ENCODE measurements around the gene ZNF282. TPM values are rescaled to one million over a fixed set of nuclear protein-coding genes. Genes with fewer than 3 reads are reported as not detected.

The ZNF282 gene
- total and polyA plus RNA-seq, 9 of the 15 experiments (the other 6 are each of a cell fraction or from before 2014, with no cell fraction given), result 0.76 to 58.6 (median 17.4) TPM

DNA sequence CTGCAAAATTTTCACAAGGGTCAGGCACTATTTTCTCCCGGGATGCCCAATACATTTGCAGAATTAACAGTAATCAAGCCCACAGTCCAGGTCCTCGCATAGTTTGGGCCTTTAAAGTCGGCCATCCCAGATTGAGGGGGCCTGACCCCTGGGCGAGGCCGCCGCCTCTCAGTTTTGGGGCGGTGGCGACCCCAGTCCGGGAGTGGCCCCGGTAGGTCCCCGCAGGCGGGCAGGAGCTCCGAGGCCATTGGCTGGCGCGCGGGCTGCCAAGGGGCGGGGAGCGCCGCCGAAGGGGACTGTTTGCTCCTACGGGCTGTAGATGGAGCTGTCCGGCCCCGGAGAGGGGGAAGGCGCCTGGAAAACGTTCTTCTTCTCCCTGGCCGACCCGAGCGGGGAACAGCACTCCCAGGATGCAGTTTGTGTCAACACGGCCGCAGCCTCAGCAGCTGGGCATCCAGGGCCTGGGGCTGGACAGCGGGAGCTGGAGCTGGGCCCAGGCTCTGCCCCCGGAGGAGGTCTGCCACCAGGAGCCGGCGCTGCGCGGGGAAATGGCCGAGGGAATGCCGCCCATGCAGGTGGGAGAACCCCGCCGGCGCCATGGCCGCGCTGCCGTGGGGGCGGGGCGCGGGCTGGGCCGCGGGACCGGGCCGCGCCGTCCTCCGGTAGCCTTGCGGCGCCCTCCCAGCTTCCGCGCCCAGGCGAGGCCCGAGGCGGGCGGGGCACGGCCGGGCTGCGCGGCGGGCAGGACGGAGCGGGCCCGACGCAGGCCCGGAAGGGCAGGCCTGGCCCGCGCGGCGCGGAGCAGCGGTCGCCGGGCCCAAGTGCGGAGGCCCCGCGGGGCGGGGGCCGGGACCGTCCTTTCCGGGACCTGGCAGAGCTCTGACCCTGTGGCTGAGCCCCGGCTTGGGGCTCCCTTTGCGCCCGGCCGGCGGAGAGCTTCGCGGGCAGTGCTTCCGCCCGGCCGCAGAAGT, at the start of gene ZNF282 (continued):
- peak; percentile 68 for TF ChIP-seq SMAD1 (IDR thresholded peaks at IDR 0.05; ENCODE audit: low read depth, low read length, partially characterized antibody)
- TF ChIP-seq TRIM28 (IDR thresholded peaks at IDR 0.05), result peak; percentile 77; the same call in 1 of the 2 replicates
- 0 out of 2 replicates have a peak, but pooled peaks have one; percentile 16 for TF ChIP-seq ZBTB17 (CRISPR knock-in tag; IDR thresholded peaks at IDR 0.05)
- TF ChIP-seq, protein P1, sequence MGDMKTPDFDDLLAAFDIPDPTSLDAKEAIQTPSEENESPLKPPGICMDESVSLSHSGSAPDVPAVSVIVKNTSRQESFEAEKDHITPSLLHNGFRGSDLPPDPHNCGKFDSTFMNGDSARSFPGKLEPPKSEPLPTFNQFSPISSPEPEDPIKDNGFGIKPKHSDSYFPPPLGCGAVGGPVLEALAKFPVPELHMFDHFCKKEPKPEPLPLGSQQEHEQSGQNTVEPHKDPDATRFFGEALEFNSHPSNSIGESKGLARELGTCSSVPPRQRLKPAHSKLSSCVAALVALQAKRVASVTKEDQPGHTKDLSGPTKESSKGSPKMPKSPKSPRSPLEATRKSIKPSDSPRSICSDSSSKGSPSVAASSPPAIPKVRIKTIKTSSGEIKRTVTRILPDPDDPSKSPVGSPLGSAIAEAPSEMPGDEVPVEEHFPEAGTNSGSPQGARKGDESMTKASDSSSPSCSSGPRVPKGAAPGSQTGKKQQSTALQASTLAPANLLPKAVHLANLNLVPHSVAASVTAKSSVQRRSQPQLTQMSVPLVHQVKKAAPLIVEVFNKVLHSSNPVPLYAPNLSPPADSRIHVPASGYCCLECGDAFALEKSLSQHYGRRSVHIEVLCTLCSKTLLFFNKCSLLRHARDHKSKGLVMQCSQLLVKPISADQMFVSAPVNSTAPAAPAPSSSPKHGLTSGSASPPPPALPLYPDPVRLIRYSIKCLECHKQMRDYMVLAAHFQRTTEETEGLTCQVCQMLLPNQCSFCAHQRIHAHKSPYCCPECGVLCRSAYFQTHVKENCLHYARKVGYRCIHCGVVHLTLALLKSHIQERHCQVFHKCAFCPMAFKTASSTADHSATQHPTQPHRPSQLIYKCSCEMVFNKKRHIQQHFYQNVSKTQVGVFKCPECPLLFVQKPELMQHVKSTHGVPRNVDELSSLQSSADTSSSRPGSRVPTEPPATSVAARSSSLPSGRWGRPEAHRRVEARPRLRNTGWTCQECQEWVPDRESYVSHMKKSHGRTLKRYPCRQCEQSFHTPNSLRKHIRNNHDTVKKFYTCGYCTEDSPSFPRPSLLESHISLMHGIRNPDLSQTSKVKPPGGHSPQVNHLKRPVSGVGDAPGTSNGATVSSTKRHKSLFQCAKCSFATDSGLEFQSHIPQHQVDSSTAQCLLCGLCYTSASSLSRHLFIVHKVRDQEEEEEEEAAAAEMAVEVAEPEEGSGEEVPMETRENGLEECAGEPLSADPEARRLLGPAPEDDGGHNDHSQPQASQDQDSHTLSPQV (IDR thresholded peaks at IDR 0.05), result peak; percentile 48; the same call in 1 of the 2 replicates
- peak; percentile 85 for TF ChIP-seq CXXC5 (CRISPR knock-in tag; IDR thresholded peaks at IDR 0.05)
- 0 out of 2 replicates have a peak, but pooled peaks have one; percentile 35 for TF ChIP-seq SMARCA4 (IDR thresholded peaks at IDR 0.05)
- 0 out of 2 replicates have a peak, but pooled peaks have one; percentile 28 for TF ChIP-seq TEAD4 (IDR thresholded peaks at IDR 0.05; ENCODE audit: low read length)
- peak; percentile 76; the same call in 1 of the 2 replicates for TF ChIP-seq TEAD4 (CRISPR knock-in tag; IDR thresholded peaks at IDR 0.05; ENCODE audit: borderline replicate concordance)
- TF ChIP-seq HDAC1 (IDR thresholded peaks at IDR 0.05), result peak in 1 of 2 experiments; percentile 97; a peak in 2 of 4 replicates
- TF ChIP-seq TSC22D4 (tag; IDR thresholded peaks at IDR 0.05), result no peak
- no peak for TF ChIP-seq ATF4 (CRISPR knock-in tag; IDR thresholded peaks at IDR 0.05)
- TF ChIP-seq ZBTB7A (IDR thresholded peaks at IDR 0.05; ENCODE audit: borderline replicate concordance, control insufficient read depth, low read depth, low read length), result peak; percentile 85; the same call in 1 of the 2 replicates
- TF ChIP-seq, protein P2, sequence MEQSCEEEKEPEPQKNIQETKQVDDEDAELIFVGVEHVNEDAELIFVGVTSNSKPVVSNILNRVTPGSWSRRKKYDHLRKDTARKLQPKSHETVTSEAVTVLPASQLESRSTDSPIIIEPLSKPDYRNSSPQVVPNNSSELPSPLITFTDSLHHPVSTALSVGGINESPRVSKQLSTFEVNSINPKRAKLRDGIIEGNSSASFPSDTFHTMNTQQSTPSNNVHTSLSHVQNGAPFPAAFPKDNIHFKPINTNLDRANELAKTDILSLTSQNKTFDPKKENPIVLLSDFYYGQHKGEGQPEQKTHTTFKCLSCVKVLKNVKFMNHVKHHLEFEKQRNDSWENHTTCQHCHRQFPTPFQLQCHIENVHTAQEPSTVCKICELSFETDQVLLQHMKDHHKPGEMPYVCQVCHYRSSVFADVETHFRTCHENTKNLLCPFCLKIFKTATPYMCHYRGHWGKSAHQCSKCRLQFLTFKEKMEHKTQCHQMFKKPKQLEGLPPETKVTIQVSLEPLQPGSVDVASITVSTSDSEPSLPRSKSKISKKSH (CRISPR knock-in tag; IDR thresholded peaks at IDR 0.05), result no peak
- TF ChIP-seq, protein P3, sequence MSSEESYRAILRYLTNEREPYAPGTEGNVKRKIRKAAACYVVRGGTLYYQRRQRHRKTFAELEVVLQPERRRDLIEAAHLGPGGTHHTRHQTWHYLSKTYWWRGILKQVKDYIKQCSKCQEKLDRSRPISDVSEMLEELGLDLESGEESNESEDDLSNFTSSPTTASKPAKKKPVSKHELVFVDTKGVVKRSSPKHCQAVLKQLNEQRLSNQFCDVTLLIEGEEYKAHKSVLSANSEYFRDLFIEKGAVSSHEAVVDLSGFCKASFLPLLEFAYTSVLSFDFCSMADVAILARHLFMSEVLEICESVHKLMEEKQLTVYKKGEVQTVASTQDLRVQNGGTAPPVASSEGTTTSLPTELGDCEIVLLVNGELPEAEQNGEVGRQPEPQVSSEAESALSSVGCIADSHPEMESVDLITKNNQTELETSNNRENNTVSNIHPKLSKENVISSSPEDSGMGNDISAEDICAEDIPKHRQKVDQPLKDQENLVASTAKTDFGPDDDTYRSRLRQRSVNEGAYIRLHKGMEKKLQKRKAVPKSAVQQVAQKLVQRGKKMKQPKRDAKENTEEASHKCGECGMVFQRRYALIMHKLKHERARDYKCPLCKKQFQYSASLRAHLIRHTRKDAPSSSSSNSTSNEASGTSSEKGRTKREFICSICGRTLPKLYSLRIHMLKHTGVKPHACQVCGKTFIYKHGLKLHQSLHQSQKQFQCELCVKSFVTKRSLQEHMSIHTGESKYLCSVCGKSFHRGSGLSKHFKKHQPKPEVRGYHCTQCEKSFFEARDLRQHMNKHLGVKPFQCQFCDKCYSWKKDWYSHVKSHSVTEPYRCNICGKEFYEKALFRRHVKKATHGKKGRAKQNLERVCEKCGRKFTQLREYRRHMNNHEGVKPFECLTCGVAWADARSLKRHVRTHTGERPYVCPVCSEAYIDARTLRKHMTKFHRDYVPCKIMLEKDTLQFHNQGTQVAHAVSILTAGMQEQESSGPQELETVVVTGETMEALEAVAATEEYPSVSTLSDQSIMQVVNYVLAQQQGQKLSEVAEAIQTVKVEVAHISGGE (CRISPR knock-in tag; IDR thresholded peaks at IDR 0.05), result peak in 1 of 3 experiments; percentile 76; a peak in 1 of 6 replicates
